SK-N-SH treated with all-trans-retinoic acid at 6 μM for 48 hours (cell line): ENCODE results near the gene CLTCL1.

Source experiments
- ATAC-seq: fragments of 200-7000 bp; cut with Tn5 transposase; 3 replicates; pipeline ENCODE4 v1.9.1; 2020; ENCODE audit warnings: mild to moderate bottlenecking, moderate library complexity
- ARNTL ChIP-seq: fragments of 450-650 bp; formaldehyde crosslinking; IDR thresholded peaks from 2 replicates; pipeline ENCODE4 v1.5.0; 2020; ENCODE audit warnings: low read depth, mild to moderate bottlenecking, moderate library complexity, borderline replicate concordance
- BACH2 ChIP-seq: fragments of 250-450 bp; sonication (Bioruptor Pico); IDR thresholded peaks from 2 replicates; pipeline ENCODE4 v1.9.0; 2021; ENCODE audit warnings: mild to moderate bottlenecking, borderline replicate concordance
- CREB5 ChIP-seq: fragments of 250-450 bp; sonication (Bioruptor Pico); IDR thresholded peaks from 2 replicates; pipeline ENCODE4 v1.5.1; 2020; ENCODE audit warnings: low read depth, mild to moderate bottlenecking, moderate library complexity
- CSDC2 ChIP-seq: fragments of 250-450 bp; sonication (Bioruptor Pico); IDR thresholded peaks from 2 replicates; pipeline ENCODE4 v1.5.0; 2020; ENCODE audit warnings: mild to moderate bottlenecking, moderate library complexity
- CSRNP3 ChIP-seq: fragments of 250-450 bp; sonication (Bioruptor Pico); IDR thresholded peaks from 2 replicates; pipeline ENCODE4 v1.5.1; 2021; ENCODE audit warnings: mild to moderate bottlenecking, moderate library complexity
- GLIS3 ChIP-seq: fragments of 250-450 bp; sonication (Bioruptor Pico); IDR thresholded peaks from 2 replicates; pipeline ENCODE4 v1.5.0; 2020; ENCODE audit warnings: mild to moderate bottlenecking, moderate library complexity
- ISL1 ChIP-seq: fragments of 250-450 bp; sonication (Bioruptor Pico); IDR thresholded peaks from 2 replicates; pipeline ENCODE4 v2.1.2; 2022; ENCODE audit warnings: mild to moderate bottlenecking, moderate library complexity
- OSR1 ChIP-seq: fragments of 250-450 bp; sonication (Bioruptor Pico); IDR thresholded peaks from 2 replicates; pipeline ENCODE4 v1.8.0; 2022; ENCODE audit warnings: moderate library complexity, mild to moderate bottlenecking, inconsistent platforms
- PPARA ChIP-seq: fragments of 250-450 bp; sonication (Bioruptor Pico); IDR thresholded peaks from 2 replicates; pipeline ENCODE4 v1.5.0; 2020; ENCODE audit warnings: mild to moderate bottlenecking, borderline replicate concordance
- RARB ChIP-seq: fragments of 250-450 bp; sonication (Bioruptor Pico); IDR thresholded peaks from 2 replicates; pipeline ENCODE4 v1.8.0; 2021; ENCODE audit warnings: mild to moderate bottlenecking, moderate library complexity
- SNAI2 ChIP-seq: fragments of 250-450 bp; sonication (Bioruptor Pico); IDR thresholded peaks from 2 replicates; pipeline ENCODE4 v1.5.0; 2020; ENCODE audit warnings: mild to moderate bottlenecking, moderate library complexity
- TCF4 ChIP-seq: fragments of 250-450 bp; sonication (Bioruptor Pico); IDR thresholded peaks from 2 replicates; pipeline ENCODE4 v1.8.0; 2021; ENCODE audit warnings: mild to moderate bottlenecking, moderate library complexity, borderline replicate concordance
- TOX ChIP-seq: fragments of 250-450 bp; sonication (Bioruptor Pico); IDR thresholded peaks from 2 replicates; pipeline ENCODE4 v1.8.0; 2021; ENCODE audit warnings: mild to moderate bottlenecking, moderate library complexity, borderline replicate concordance
- ZC3H10 ChIP-seq: fragments of 250-450 bp; sonication (Bioruptor Pico); IDR thresholded peaks from 2 replicates; pipeline ENCODE4 v1.5.1; 2021; ENCODE audit warnings: mild to moderate bottlenecking, moderate library complexity
- ZFP3 ChIP-seq: fragments of 250-450 bp; sonication (Bioruptor Pico); IDR thresholded peaks from 2 replicates; pipeline ENCODE4 v1.5.0; 2020; ENCODE audit warnings: mild to moderate bottlenecking, moderate library complexity
- ZFP30 ChIP-seq: fragments of 450-650 bp; formaldehyde crosslinking; IDR thresholded peaks from 2 replicates; pipeline ENCODE4 v1.5.0; 2022; ENCODE audit warnings: mild to moderate bottlenecking, moderate library complexity
- ZNF565 ChIP-seq: fragments of 450-650 bp; formaldehyde crosslinking; conservative IDR thresholded peaks from 2 replicates; pipeline ENCODE4 v1.5.0; 2020; ENCODE audit warnings: low read depth, mild to moderate bottlenecking, moderate library complexity
- ZNF70 ChIP-seq: fragments of 450-650 bp; formaldehyde crosslinking; IDR thresholded peaks from 2 replicates; pipeline ENCODE4 v1.5.0; 2020; ENCODE audit warnings: mild to moderate bottlenecking, moderate library complexity
- ZNF8 ChIP-seq: fragments of 450-650 bp; formaldehyde crosslinking; IDR thresholded peaks from 2 replicates; pipeline ENCODE4 v1.5.0; 2020; ENCODE audit warnings: mild to moderate bottlenecking, moderate library complexity
- TF ChIP-seq, protein P1 (sequence below): fragments of 250-450 bp; sonication (Bioruptor Pico); IDR thresholded peaks from 2 replicates; pipeline ENCODE4 v1.5.0; 2020; ENCODE audit warnings: mild to moderate bottlenecking, moderate library complexity

The CLTCL1 gene

GRCh38 chr22:19175602-19176174 is 115.8 kb downstream of the CLTCL1 start:
- no peak for TF ChIP-seq CREB5
- TF ChIP-seq SNAI2 (CRISPR knock-in tag) = no peak
- no peak for TF ChIP-seq ZFP30 (CRISPR knock-in tag)
- TF ChIP-seq, protein P1, sequence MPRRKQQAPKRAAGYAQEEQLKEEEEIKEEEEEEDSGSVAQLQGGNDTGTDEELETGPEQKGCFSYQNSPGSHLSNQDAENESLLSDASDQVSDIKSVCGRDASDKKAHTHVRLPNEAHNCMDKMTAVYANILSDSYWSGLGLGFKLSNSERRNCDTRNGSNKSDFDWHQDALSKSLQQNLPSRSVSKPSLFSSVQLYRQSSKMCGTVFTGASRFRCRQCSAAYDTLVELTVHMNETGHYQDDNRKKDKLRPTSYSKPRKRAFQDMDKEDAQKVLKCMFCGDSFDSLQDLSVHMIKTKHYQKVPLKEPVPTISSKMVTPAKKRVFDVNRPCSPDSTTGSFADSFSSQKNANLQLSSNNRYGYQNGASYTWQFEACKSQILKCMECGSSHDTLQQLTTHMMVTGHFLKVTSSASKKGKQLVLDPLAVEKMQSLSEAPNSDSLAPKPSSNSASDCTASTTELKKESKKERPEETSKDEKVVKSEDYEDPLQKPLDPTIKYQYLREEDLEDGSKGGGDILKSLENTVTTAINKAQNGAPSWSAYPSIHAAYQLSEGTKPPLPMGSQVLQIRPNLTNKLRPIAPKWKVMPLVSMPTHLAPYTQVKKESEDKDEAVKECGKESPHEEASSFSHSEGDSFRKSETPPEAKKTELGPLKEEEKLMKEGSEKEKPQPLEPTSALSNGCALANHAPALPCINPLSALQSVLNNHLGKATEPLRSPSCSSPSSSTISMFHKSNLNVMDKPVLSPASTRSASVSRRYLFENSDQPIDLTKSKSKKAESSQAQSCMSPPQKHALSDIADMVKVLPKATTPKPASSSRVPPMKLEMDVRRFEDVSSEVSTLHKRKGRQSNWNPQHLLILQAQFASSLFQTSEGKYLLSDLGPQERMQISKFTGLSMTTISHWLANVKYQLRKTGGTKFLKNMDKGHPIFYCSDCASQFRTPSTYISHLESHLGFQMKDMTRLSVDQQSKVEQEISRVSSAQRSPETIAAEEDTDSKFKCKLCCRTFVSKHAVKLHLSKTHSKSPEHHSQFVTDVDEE = no peak
- TF ChIP-seq TCF4 (CRISPR knock-in tag) = no peak
- no peak for TF ChIP-seq TOX (CRISPR knock-in tag)
- TF ChIP-seq ZFP3 = no peak
- no peak for TF ChIP-seq ZC3H10 (CRISPR knock-in tag)
- no peak for TF ChIP-seq ZNF8
- no peak for TF ChIP-seq RARB (CRISPR knock-in tag)
- no peak for TF ChIP-seq GLIS3 (CRISPR knock-in tag)
- no peak for TF ChIP-seq BACH2 (CRISPR knock-in tag)
- TF ChIP-seq CSDC2 (CRISPR knock-in tag) = no peak
- no peak for TF ChIP-seq ISL1 (CRISPR knock-in tag)
- TF ChIP-seq ZNF565 = no peak
- TF ChIP-seq CSRNP3 (CRISPR knock-in tag) = no peak
- ATAC-seq = no peak

- TF ChIP-seq TOX (CRISPR knock-in tag) (no peak), RARB (CRISPR knock-in tag) (no peak), BACH2 (CRISPR knock-in tag) (no peak), CREB5 (no peak), TCF4 (CRISPR knock-in tag) (no peak), PPARA (CRISPR knock-in tag) (no peak)
- ATAC-seq = no peak
Measured at GRCh38 chr22:19175026-19175601, 116.4 kb downstream of the CLTCL1 start.

DNA sequence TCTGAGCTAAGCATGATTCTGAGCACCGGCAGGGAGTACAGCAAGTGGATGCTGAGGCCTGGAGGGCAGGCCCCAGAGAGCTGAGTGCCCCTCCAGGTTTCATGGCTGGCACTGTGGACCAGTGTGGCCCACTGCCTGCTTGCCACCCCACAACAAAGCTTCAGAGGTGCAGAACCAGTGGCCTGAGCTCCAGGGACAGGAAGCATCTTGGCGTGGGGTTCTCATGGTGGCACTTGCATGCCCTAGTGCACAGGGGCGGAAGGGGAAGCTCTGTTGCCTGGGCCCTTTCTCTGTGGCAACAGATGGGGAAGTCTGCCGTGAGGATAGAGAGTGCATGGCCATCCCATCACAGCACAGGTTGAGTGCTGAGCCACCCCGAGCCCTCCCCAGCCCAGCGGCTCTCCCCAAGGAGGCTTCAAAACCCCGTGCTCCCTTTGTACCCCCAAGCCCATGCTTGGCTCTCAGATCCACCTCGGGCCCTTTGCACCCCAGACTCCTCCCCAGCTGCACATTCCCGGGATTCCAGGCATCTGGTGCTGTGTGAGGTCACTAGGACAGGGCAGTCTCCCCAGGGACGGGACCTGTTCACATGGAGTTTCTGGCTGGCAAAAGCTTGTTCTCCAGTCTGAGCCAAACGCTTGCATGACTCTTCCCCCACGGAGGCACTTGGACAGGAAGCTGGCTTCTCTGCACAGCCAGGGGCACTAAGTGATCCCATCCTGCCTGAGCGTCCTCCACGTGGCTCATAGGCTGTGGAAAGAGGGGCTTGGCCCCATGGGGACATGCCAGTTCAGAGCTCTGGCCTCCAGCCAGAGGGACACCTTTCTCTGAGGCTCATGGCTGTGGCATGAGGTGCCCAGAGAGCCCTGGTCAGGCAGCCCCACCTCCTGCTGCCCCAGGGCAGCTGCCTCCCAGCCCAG is 117.2 kb downstream of the CLTCL1 start:
- TF ChIP-seq RARB (CRISPR knock-in tag) (no peak), ZNF70 (CRISPR knock-in tag) (no peak)
- ATAC-seq = no peak

DNA sequence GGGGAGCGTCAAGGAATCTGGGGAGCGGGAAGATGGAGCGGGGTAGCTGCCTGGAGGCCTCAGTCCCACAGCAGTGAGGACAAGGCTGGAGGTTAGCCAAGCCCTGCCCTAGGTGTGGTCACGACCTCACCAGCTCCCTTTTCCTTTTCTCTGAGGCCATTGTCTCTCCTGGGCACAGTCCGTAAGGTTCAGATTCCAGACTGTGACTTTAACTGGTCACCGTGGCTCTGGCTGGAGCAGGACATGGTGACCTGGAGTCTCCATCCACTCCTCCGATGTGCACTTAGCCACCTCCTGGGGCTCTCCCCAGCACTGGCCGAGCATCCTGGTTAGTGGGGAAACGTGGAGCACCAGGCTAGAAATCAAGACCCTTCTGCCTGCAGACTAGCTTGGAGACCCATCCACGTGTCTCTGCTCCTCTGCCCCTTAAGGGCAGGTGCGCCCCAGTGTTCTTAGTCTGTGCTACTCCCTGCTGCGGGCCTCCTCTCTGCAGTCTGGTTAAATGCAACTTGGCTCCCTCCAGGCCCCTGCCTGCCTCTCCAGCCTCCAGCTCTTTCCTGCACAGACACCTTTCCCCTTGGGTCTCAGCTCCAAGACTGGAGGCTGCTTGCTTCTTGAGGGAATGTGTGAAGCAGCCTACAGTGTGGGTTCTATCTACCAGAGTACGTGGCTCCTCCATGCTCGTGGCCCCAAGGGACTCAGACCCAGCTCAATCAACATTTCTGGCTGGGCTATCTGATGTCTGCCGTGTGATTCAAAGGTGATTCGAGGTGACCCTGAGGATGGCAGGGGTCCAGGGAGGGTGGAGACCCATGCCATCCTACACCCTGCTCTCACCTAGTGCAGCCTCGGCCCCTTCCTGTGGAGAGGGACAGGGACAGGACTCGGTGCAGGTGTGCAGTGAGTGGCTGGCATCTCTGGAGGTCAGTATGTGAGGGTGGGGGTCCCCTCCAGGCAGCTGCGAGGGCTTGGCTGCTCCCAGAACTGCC is 118.2 kb downstream of the CLTCL1 start:
- no peak for ATAC-seq
- no peak for TF ChIP-seq RARB (CRISPR knock-in tag)
- TF ChIP-seq GLIS3 (CRISPR knock-in tag) = no peak
- no peak for TF ChIP-seq TCF4 (CRISPR knock-in tag)
- no peak for TF ChIP-seq ZFP30 (CRISPR knock-in tag)
- TF ChIP-seq OSR1 (CRISPR knock-in tag) = no peak
- no peak for TF ChIP-seq ISL1 (CRISPR knock-in tag)
- TF ChIP-seq BACH2 (CRISPR knock-in tag) = no peak
- no peak for TF ChIP-seq ARNTL (CRISPR knock-in tag)
- no peak for TF ChIP-seq CREB5
- no peak for TF ChIP-seq ZNF565
